Measurements from ENCODE around the gene ALDH9A1. TPM values are rescaled to one million over a fixed set of nuclear protein-coding genes. Genes with fewer than 3 reads are reported as not detected.

Gene ALDH9A1
- total RNA-seq, 1 donor from 2014 or later, result 35.8 TPM

DNA sequence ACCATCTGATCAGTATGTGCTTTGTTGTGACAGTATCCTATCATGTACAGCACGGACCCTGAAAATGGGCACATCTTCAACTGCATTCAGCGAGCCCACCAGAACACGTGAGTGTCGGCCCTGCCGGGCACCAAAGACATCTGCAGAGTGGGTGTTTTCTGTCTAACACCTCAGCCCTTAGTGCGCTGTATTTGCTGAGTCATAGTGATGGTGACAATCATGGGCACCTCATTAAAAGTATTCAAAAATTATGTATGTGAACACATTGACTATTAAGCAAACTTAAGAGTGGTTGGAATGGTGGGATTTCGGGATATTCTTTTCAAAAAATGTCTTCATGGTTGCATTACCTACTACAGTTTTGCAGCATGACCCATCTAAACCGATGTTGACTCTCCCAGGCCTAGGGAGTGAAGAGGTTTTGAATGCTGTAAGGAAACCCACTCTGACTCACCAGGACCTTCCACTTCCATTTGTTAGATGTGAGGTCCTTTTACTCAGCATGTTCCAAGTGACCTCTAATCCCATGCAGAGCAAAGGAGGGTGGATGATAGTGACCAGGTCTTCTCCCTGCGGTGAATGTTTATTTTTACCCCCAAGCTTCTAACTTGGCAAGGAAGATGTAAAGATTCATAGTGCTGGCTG lies 47.3 kb downstream of the ALDH9A1 start:
- Mint-ChIP-seq H3K4me3 (no peak overlapping the region), H3K9me3 (no peaks in the 10 kb centered on the region), H3K4me1 (peaks cover 9% of the 10 kb centered on the region), H3K36me3 (ENCODE audit: low read depth) (peaks cover 46% of the 10 kb centered on the region), H3K27ac (no peak overlapping the region), H3K27me3 (no peaks in the 10 kb centered on the region)
- TF ChIP-seq, protein P1, sequence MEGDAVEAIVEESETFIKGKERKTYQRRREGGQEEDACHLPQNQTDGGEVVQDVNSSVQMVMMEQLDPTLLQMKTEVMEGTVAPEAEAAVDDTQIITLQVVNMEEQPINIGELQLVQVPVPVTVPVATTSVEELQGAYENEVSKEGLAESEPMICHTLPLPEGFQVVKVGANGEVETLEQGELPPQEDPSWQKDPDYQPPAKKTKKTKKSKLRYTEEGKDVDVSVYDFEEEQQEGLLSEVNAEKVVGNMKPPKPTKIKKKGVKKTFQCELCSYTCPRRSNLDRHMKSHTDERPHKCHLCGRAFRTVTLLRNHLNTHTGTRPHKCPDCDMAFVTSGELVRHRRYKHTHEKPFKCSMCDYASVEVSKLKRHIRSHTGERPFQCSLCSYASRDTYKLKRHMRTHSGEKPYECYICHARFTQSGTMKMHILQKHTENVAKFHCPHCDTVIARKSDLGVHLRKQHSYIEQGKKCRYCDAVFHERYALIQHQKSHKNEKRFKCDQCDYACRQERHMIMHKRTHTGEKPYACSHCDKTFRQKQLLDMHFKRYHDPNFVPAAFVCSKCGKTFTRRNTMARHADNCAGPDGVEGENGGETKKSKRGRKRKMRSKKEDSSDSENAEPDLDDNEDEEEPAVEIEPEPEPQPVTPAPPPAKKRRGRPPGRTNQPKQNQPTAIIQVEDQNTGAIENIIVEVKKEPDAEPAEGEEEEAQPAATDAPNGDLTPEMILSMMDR (IDR thresholded peaks at IDR 0.05), result no peak
- ChIA-PET CTCF (no interaction called here), POLR2A (no interaction called here)
- no peak for DNase-seq
- ATAC-seq (ENCODE audit: low read depth), result no peak
- intact Hi-C loops (cut with micrococcal nuclease), result no loop called here

- H3K9me3 Mint-ChIP-seq, result no peaks in the 10 kb centered on the region
- H3K4me3 Mint-ChIP-seq, result no peak overlapping the region
- H3K27ac Mint-ChIP-seq, result no peak overlapping the region
- ChIA-PET POLR2A (no interaction called here), CTCF (no interaction called here)
- no peak for ATAC-seq (ENCODE audit: low read depth)
- H3K36me3 Mint-ChIP-seq (ENCODE audit: low read depth), result peaks cover 31% of the 10 kb centered on the region
- H3K4me1 Mint-ChIP-seq, result peaks cover 18% of the 10 kb centered on the region
- intact Hi-C loops (cut with micrococcal nuclease), result no loop called here
- TF ChIP-seq, protein P1 (IDR thresholded peaks at IDR 0.05), result no peak
- H3K27me3 Mint-ChIP-seq, result no peaks in the 10 kb centered on the region
- no peak for DNase-seq
Observed at GRCh38 chr1:165648919-165649572, 49.3 kb downstream of the ALDH9A1 start.

DNA sequence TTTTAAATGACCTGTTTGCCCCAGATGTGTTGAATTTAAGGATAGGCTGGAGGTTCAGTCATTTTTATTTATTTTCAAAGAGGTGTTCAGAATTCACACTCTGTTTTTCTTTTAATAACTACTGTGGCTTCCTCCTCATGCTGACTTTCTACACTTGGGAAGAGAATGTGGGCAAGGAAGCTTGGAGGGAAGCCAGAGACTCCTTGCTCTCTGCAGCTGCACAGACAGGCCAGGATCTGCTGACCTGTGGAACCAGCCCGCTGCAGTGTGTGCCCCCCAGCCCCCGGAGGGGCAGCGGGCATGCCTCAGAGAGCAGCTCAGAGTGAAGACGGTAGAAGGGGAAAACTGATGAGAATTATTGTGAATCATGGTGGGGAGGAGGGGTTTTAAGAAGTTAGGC lies 50.4 kb downstream of the ALDH9A1 start:
- H3K4me3 Mint-ChIP-seq, result no peak overlapping the region
- ATAC-seq (ENCODE audit: low read depth) (no peak), DNase-seq (no peak)
- POLR2A ChIA-PET, result no interaction called here
- no peaks in the 10 kb centered on the region for H3K27me3 Mint-ChIP-seq
- no peaks in the 10 kb centered on the region for H3K9me3 Mint-ChIP-seq
- TF ChIP-seq, protein P1 (IDR thresholded peaks at IDR 0.05), result no peak
- CTCF ChIA-PET, result interaction anchor here (1.1 kb wide), 1 partner anchor 46 kb away, joined by 3 read pairs; no protein-coding TSS in a partner anchor
- H3K27ac Mint-ChIP-seq, result no peak overlapping the region
- intact Hi-C loops (cut with micrococcal nuclease), result no loop called here
- H3K36me3 Mint-ChIP-seq (ENCODE audit: low read depth), result peaks cover 21% of the 10 kb centered on the region
- H3K4me1 Mint-ChIP-seq, result peaks cover 18% of the 10 kb centered on the region

- Mint-ChIP-seq H3K4me3 (no peak overlapping the region), H3K27ac (no peak overlapping the region), H3K4me1 (peaks cover 18% of the 10 kb centered on the region), H3K36me3 (ENCODE audit: low read depth) (peaks cover 21% of the 10 kb centered on the region), H3K27me3 (no peaks in the 10 kb centered on the region), H3K9me3 (no peaks in the 10 kb centered on the region)
- no peak for ATAC-seq (ENCODE audit: low read depth)
- no peak for DNase-seq
- ChIA-PET POLR2A (interaction anchor here (0.6 kb wide), 1 partner anchor 12 kb away, joined by 4 read pairs; no protein-coding TSS in a partner anchor), CTCF (interaction anchor here (1.1 kb wide), 1 partner anchor 46 kb away, joined by 3 read pairs; no protein-coding TSS in a partner anchor)
- TF ChIP-seq, protein P1 (IDR thresholded peaks at IDR 0.05), result no peak
- intact Hi-C loops (cut with micrococcal nuclease), result no loop called here
Observed at GRCh38 chr1:165647517-165647916, 50.8 kb downstream of the ALDH9A1 start.

- Mint-ChIP-seq H3K27ac (peak overlapping the region; percentile 25), H3K4me1 (peaks cover 18% of the 10 kb centered on the region), H3K27me3 (no peaks in the 10 kb centered on the region), H3K4me3 (peak overlapping the region; percentile 50), H3K9me3 (no peaks in the 10 kb centered on the region), H3K36me3 (ENCODE audit: low read depth) (peaks cover 10% of the 10 kb centered on the region)
- TF ChIP-seq, protein P1 (IDR thresholded peaks at IDR 0.05), result no peak
- no peak for DNase-seq
- POLR2A ChIA-PET, result interaction anchor here (1.1 kb wide), 1 partner anchor 15 kb away, joined by 5 read pairs; the partner anchor contains the start of gene MGST3
- intact Hi-C loops (cut with micrococcal nuclease), result no loop called here
- ATAC-seq (ENCODE audit: low read depth), result peak; percentile 76
- CTCF ChIA-PET, result no interaction called here
Observed at GRCh38 chr1:165645654-165646366, 52.6 kb downstream of the ALDH9A1 start.
